Endodermal cell (in vitro differentiated cells): Measurements from ENCODE around the gene NTN4. TPM values are rescaled to one million over a fixed set of nuclear protein-coding genes. Genes with fewer than 3 reads are reported as not detected.

Source experiments
- DNase-seq: peaks from one replicate; pipeline ENCODE4 v3.0.0-alpha.2; 2017
- H3K27ac ChIP-seq: 2 replicates; pipeline ENCODE4 v1.5.1; 2013; ENCODE audit warnings: mild to moderate bottlenecking, low read depth, low read length, moderate library complexity
- H3K27me3 ChIP-seq: 2 replicates; pipeline ENCODE4 v1.6.1; 2013; ENCODE audit warnings: mild to moderate bottlenecking, low read length, moderate library complexity; ENCODE audit not compliant: insufficient read depth, control insufficient read depth, poor library complexity, severe bottlenecking
- H3K36me3 ChIP-seq: 2 replicates; pipeline ENCODE4 v1.7.0; 2013; ENCODE audit warnings: mild to moderate bottlenecking, low read length, moderate library complexity; ENCODE audit not compliant: control insufficient read depth, insufficient read depth
- H3K4me1 ChIP-seq: one replicate; pipeline ENCODE4 v1.7.0; 2013; ENCODE audit warnings: low read length; ENCODE audit not compliant: control insufficient read depth, insufficient read depth
- H3K4me3 ChIP-seq: 2 replicates; pipeline ENCODE4 v1.5.1; 2013; ENCODE audit warnings: mild to moderate bottlenecking, low read length, moderate library complexity
- H3K9ac ChIP-seq: 2 replicates; pipeline ENCODE4 v1.6.1; 2013; ENCODE audit warnings: mild to moderate bottlenecking, low read length, moderate library complexity; ENCODE audit not compliant: poor library complexity, severe bottlenecking; ENCODE audit errors: extremely low read depth
- H3K9me3 ChIP-seq: 2 replicates; pipeline ENCODE4 v1.6.1; 2013; ENCODE audit warnings: mild to moderate bottlenecking, low read length, moderate library complexity; ENCODE audit not compliant: control insufficient read depth
- H3K27ac Mint-ChIP-seq: 2 replicates; pipeline ENCODE4 v1.8.0; 2020; ENCODE audit warnings: mixed read lengths
- H3K27me3 Mint-ChIP-seq: 2 replicates; pipeline ENCODE4 v1.8.0; 2021; ENCODE audit warnings: mild to moderate bottlenecking, mixed read lengths; ENCODE audit not compliant: insufficient read depth
- H3K36me3 Mint-ChIP-seq: 2 replicates; pipeline ENCODE4 v1.8.0; 2020; ENCODE audit warnings: low read depth, mixed read lengths
- H3K4me1 Mint-ChIP-seq: 2 replicates; pipeline ENCODE4 v1.8.0; 2020; ENCODE audit warnings: mixed read lengths
- H3K4me3 Mint-ChIP-seq: 2 replicates; pipeline ENCODE4 v1.8.0; 2020; ENCODE audit warnings: mild to moderate bottlenecking, moderate library complexity, mixed read lengths
- H3K9me3 Mint-ChIP-seq: 2 replicates; pipeline ENCODE4 v1.8.0; 2020; ENCODE audit warnings: mild to moderate bottlenecking, mixed read lengths
- CTCF ChIP-seq: fragments of 200-600 bp; sonication (generic); conservative IDR thresholded peaks from 2 replicates; pipeline ENCODE4 v1.5.0; 2021; ENCODE audit warnings: antibody characterized with exemption, mild to moderate bottlenecking
- WGBS, 2 experiments: methylation state at CpG; one replicate each; pipeline versions ENCODE4 v1.1.5 to v1.1.7; 2013; ENCODE audit warnings: missing lambda C conversion rate in 2 of 2, mixed read lengths in 1 of 2; ENCODE audit not compliant: insufficient coverage in 1 of 2, insufficient read length in 1 of 2; 5-methylcytosine and 5-hydroxymethylcytosine counted together
- total RNA-seq, 2 donors: library from RNA; stranded (reverse); fragmentation: NEBNext Ultra II Directional in 1 of 2; extraction: Animal tissue kit (Norgen Biotek cat#: 25700) in 1 of 2; gene quantifications; 2 replicates in 1 of 2; 3 replicates in 1 of 2; pipeline ENCODE4 v1.2.1, GENCODE V29; 2021

The NTN4 gene
- total RNA-seq, 2 donors from 2014 or later = 57.4 to 58.2 TPM

- Histone ChIP-seq H3K27ac (no peak overlapping the region), H3K27me3 (no peaks in the 10 kb centered on the region), H3K9me3 (peaks cover 18% of the 10 kb centered on the region), H3K4me3 (no peak overlapping the region), H3K9ac (no peak overlapping the region), H3K36me3 (peaks cover 81% of the 10 kb centered on the region), H3K4me1 (no peaks in the 10 kb centered on the region)
- Mint-ChIP-seq H3K27me3 (no peaks in the 10 kb centered on the region), H3K9me3 (peaks cover 16% of the 10 kb centered on the region), H3K36me3 (peaks cover 77% of the 10 kb centered on the region), H3K4me1 (peaks cover 20% of the 10 kb centered on the region), H3K27ac (peak overlapping the region; percentile 48), H3K4me3 (no peak overlapping the region)
- no peak for DNase-seq
- 80 to 100% methylated on average over 2 to 4 of the region's 4 CpGs for WGBS, 2 experiments
- no peak for TF ChIP-seq CTCF
Measured at GRCh38 chr12:95742586-95742985, 48.0 kb downstream of the NTN4 start.

- no peak overlapping the region for H3K4me3 Mint-ChIP-seq
- H3K27ac ChIP-seq = no peak overlapping the region
- TF ChIP-seq CTCF = no peak
- no peak overlapping the region for H3K9ac ChIP-seq
- H3K36me3 Mint-ChIP-seq = peaks cover 80% of the 10 kb centered on the region
- WGBS, 2 experiments = 100% methylated on average over 2 of the region's 3 CpGs; no CpG with 5 or more reads in 1 of the 2 experiments
- no peak overlapping the region for H3K27ac Mint-ChIP-seq
- H3K27me3 Mint-ChIP-seq = no peaks in the 10 kb centered on the region
- no peaks in the 10 kb centered on the region for H3K27me3 ChIP-seq
- DNase-seq = no peak
- peaks cover 86% of the 10 kb centered on the region for H3K36me3 ChIP-seq
- peaks cover 16% of the 10 kb centered on the region for H3K9me3 Mint-ChIP-seq
- no peak overlapping the region for H3K4me3 ChIP-seq
- peaks cover 18% of the 10 kb centered on the region for H3K9me3 ChIP-seq
- peaks cover 18% of the 10 kb centered on the region for H3K4me1 Mint-ChIP-seq
- H3K4me1 ChIP-seq = no peaks in the 10 kb centered on the region
Measured at GRCh38 chr12:95741635-95742034, 48.9 kb downstream of the NTN4 start.

GRCh38 chr12:95740751-95741150 is 49.8 kb downstream of the NTN4 start:
- Mint-ChIP-seq H3K4me3 (no peak overlapping the region), H3K9me3 (peaks cover 14% of the 10 kb centered on the region), H3K4me1 (peaks cover 10% of the 10 kb centered on the region), H3K27ac (no peak overlapping the region), H3K36me3 (peaks cover 84% of the 10 kb centered on the region), H3K27me3 (no peaks in the 10 kb centered on the region)
- DNase-seq = no peak
- WGBS, 2 experiments = 100% methylated on average over 1 of the region's 1 CpG; no CpG with 5 or more reads in 1 of the 2 experiments
- H3K27me3 ChIP-seq = no peaks in the 10 kb centered on the region
- peaks cover 92% of the 10 kb centered on the region for H3K36me3 ChIP-seq
- H3K4me3 ChIP-seq = no peak overlapping the region
- H3K27ac ChIP-seq = no peak overlapping the region
- peaks cover 16% of the 10 kb centered on the region for H3K9me3 ChIP-seq
- H3K4me1 ChIP-seq = no peaks in the 10 kb centered on the region
- no peak for TF ChIP-seq CTCF
- no peak overlapping the region for H3K9ac ChIP-seq
